Mononuclear cell (primary cell): ENCODE data around the gene C11orf52. TPM values are rescaled to one million over a fixed set of nuclear protein-coding genes. Genes with fewer than 3 reads are reported as not detected.
"Not testable (repeated sequence)": the region's sequence is repeated elsewhere in the genome, so short reads cannot be mapped to it uniquely, and the experiment has no call there.

ENCODE experiments used
- H3K27me3 ChIP-seq: 2 replicates; pipeline ENCODE4 v1.6.0; 2011; ENCODE audit warnings: low read length, control low read depth; ENCODE audit not compliant: insufficient read depth
- H3K4me1 ChIP-seq: 2 replicates; pipeline ENCODE4 v1.5.1; 2011; ENCODE audit warnings: mild to moderate bottlenecking, low read length, control low read depth; ENCODE audit not compliant: insufficient read depth
- H3K4me3 ChIP-seq: 2 replicates; pipeline ENCODE4 v1.5.1; 2011; ENCODE audit warnings: mild to moderate bottlenecking, low read length, moderate library complexity
- H3K9me3 ChIP-seq: 2 replicates; pipeline ENCODE4 v1.5.1; 2011; ENCODE audit warnings: low read depth, mild to moderate bottlenecking, control low read depth, low read length
- total RNA-seq: library from RNA; depleted of rRNA; stranded (reverse); fragments of >200 nt; gene quantifications from one replicate; pipeline ENCODE4 v1.2.3, GENCODE V29; 2012

Gene C11orf52
- total RNA-seq = not detected

GRCh38 chr11:111918390-111919256, at the start of gene C11orf52:
TSS of gene C11orf52 (plus strand) at chr11:111918913. CDS start at chr11:111918973, 60 bp downstream.
- Histone ChIP-seq H3K27me3 (peaks cover 15% of the 10 kb centered on the region), H3K9me3 (no peaks in the 10 kb centered on the region), H3K4me3 (no peak within 1 kb of the TSS), H3K4me1 (peaks cover 10% of the 10 kb centered on the region)

GRCh38 chr11:111870113-111870512, 48.6 kb upstream of the C11orf52 start:
- Histone ChIP-seq H3K4me1 (peaks cover 19% of the 10 kb centered on the region), H3K9me3 (no peaks in the 10 kb centered on the region), H3K4me3 (no peak overlapping the region), H3K27me3 (no peaks in the 10 kb centered on the region)

GRCh38 chr11:111870522-111870885, 48.2 kb upstream of the C11orf52 start:
- Histone ChIP-seq H3K4me1 (peaks cover 19% of the 10 kb centered on the region), H3K4me3 (peak overlapping the region; percentile 75), H3K27me3 (no peaks in the 10 kb centered on the region), H3K9me3 (no peaks in the 10 kb centered on the region)

- H3K4me3 ChIP-seq = peak within 1 kb of the TSS; percentile 75
- peaks cover 19% of the 10 kb centered on the region for H3K4me1 ChIP-seq
- no peaks in the 10 kb centered on the region for H3K27me3 ChIP-seq
- H3K9me3 ChIP-seq = no peaks in the 10 kb centered on the region
Measured at GRCh38 chr11:111870886-111871692, 47.6 kb upstream of the C11orf52 start, which contains the start of gene ALG9. TSS of gene ALG9 (minus strand) at chr11:111871581. CDS start at chr11:111871482, 99 bp downstream.

- H3K4me3 ChIP-seq = peak overlapping the region; percentile 75
- no peaks in the 10 kb centered on the region for H3K27me3 ChIP-seq
- no peaks in the 10 kb centered on the region for H3K9me3 ChIP-seq
- peaks cover 19% of the 10 kb centered on the region for H3K4me1 ChIP-seq
Measured at GRCh38 chr11:111871693-111872161, 47.0 kb upstream of the C11orf52 start.

- Histone ChIP-seq H3K27me3 (no peaks in the 10 kb centered on the region), H3K9me3 (no peaks in the 10 kb centered on the region), H3K4me1 (peaks cover 23% of the 10 kb centered on the region), H3K4me3 (peak overlapping the region; percentile 66)
Measured at GRCh38 chr11:111878385-111878848, 40.3 kb upstream of the C11orf52 start.

GRCh38 chr11:111878849-111879636, 39.7 kb upstream of the C11orf52 start, which contains the start of the genes CFAP68 and FDXACB1:
TSS of gene CFAP68 (plus strand) at chr11:111879541. CDS start at chr11:111879561, 20 bp downstream.
TSS of gene FDXACB1 (minus strand) at chr11:111879165. CDS start at chr11:111879132, 33 bp downstream.
- peak within 1 kb of the TSS; percentile 66 for H3K4me3 ChIP-seq

GRCh38 chr11:111879637-111879960, 39.1 kb upstream of the C11orf52 start:
- Histone ChIP-seq H3K4me1 (peaks cover 23% of the 10 kb centered on the region), H3K9me3 (no peaks in the 10 kb centered on the region), H3K27me3 (no peaks in the 10 kb centered on the region), H3K4me3 (peak overlapping the region; percentile 66)

More at GRCh38 chr11:111878849-111879636, 39.7 kb upstream of the C11orf52 start, which contains the start of the genes CFAP68 and FDXACB1:
- H3K4me1 ChIP-seq = peaks cover 23% of the 10 kb centered on the region
- no peaks in the 10 kb centered on the region for H3K27me3 ChIP-seq
- H3K9me3 ChIP-seq = no peaks in the 10 kb centered on the region

- no peak overlapping the region for H3K4me3 ChIP-seq
- no peaks in the 10 kb centered on the region for H3K27me3 ChIP-seq
- peaks cover 23% of the 10 kb centered on the region for H3K4me1 ChIP-seq
- H3K9me3 ChIP-seq = no peaks in the 10 kb centered on the region
Measured at GRCh38 chr11:111882202-111882601, 36.5 kb upstream of the C11orf52 start.

GRCh38 chr11:111885053-111885452, 33.7 kb upstream of the C11orf52 start:
- not testable (repeated sequence) for H3K27me3 ChIP-seq, H3K9me3 ChIP-seq, H3K4me3 ChIP-seq, H3K4me1 ChIP-seq

- no peaks in the 10 kb centered on the region for H3K9me3 ChIP-seq
- no peak overlapping the region for H3K4me3 ChIP-seq
- H3K27me3 ChIP-seq = no peaks in the 10 kb centered on the region
- H3K4me1 ChIP-seq = peaks cover 5% of the 10 kb centered on the region
Measured at GRCh38 chr11:111886032-111886431, 32.7 kb upstream of the C11orf52 start.

- H3K27me3 ChIP-seq = no peaks in the 10 kb centered on the region
- no peak overlapping the region for H3K4me3 ChIP-seq
Measured at GRCh38 chr11:111886844-111887243, 31.9 kb upstream of the C11orf52 start.

GRCh38 chr11:111905411-111905810, 13.3 kb upstream of the C11orf52 start:
- Histone ChIP-seq H3K9me3 (no peaks in the 10 kb centered on the region), H3K4me3 (no peak overlapping the region), H3K4me1 (no peaks in the 10 kb centered on the region), H3K27me3 (no peaks in the 10 kb centered on the region)

More at GRCh38 chr11:111886844-111887243, 31.9 kb upstream of the C11orf52 start:
- Histone ChIP-seq H3K9me3 (no peaks in the 10 kb centered on the region), H3K4me1 (peaks cover 4% of the 10 kb centered on the region)

- no peaks in the 10 kb centered on the region for H3K9me3 ChIP-seq
- H3K27me3 ChIP-seq = peaks cover 1% of the 10 kb centered on the region
- H3K4me3 ChIP-seq = no peak overlapping the region
- H3K4me1 ChIP-seq = no peaks in the 10 kb centered on the region
Measured at GRCh38 chr11:111906680-111907079, 12.0 kb upstream of the C11orf52 start.
